ENCODE data around the gene SLC2A4. TPM values are rescaled to one million over a fixed set of nuclear protein-coding genes. Genes with fewer than 3 reads are reported as not detected.

The SLC2A4 gene
- total RNA-seq, 1 donor from 2014 or later = 146 TPM

DNA sequence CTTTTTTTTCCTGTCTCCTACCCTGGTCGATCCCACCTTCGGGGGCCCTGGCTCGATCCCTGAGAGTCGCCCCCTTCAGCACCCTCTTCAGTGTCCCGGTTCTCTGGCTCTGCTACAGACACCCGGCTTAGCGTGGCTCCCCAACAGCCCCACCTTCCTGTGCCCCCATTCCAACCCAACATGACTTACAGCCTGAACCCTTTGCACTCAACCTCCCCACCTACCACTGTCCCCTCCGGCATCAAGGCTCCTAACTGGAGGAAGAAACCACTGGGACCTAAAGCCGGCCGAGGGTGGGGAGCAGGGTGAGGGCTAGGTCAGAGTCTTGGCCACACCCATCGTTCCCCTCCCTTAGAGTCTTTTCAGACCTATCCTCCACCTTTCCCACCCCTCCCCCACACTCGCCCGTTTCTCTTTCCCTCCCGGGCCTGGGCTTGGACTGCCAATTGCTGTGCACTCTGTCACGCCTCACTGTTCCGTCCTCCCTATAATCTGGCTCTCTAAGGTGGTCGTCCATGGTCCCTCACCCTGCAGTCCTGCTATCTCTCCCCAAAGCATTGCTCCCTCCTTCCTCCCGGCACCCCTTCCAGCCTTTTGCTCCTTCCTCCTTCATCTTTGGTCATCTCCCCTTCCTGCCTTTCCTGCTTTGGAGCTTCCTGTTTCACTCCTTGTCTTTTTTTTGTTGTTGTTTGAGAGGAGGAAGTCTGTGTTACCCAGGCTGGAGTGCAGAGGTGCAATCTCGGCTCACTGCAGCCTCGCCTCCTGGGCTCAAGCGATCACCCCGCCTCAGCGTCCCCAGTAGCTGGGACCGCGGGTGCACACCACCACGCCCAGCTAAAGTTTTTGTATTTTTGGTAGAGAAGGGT, 18.4 kb upstream of the SLC2A4 start:
- Histone ChIP-seq H3K27me3 (ENCODE audit: low read depth) (peaks cover 76% of the 10 kb centered on the region), H3K9me3 (replicated peaks) (no peaks in the 10 kb centered on the region), H3K36me3 (peaks cover 13% of the 10 kb centered on the region), H3K4me3 (peak overlapping the region; percentile 68), H3K27ac (replicated peaks) (no peak overlapping the region), H3K4me1 (peaks cover 33% of the 10 kb centered on the region)
- no peak for DNase-seq
- intact Hi-C loops (cut with micrococcal nuclease) = no loop called here
- TF ChIP-seq, protein P1, sequence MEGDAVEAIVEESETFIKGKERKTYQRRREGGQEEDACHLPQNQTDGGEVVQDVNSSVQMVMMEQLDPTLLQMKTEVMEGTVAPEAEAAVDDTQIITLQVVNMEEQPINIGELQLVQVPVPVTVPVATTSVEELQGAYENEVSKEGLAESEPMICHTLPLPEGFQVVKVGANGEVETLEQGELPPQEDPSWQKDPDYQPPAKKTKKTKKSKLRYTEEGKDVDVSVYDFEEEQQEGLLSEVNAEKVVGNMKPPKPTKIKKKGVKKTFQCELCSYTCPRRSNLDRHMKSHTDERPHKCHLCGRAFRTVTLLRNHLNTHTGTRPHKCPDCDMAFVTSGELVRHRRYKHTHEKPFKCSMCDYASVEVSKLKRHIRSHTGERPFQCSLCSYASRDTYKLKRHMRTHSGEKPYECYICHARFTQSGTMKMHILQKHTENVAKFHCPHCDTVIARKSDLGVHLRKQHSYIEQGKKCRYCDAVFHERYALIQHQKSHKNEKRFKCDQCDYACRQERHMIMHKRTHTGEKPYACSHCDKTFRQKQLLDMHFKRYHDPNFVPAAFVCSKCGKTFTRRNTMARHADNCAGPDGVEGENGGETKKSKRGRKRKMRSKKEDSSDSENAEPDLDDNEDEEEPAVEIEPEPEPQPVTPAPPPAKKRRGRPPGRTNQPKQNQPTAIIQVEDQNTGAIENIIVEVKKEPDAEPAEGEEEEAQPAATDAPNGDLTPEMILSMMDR (IDR thresholded peaks at IDR 0.05; ENCODE audit: borderline replicate concordance) = no peak

DNA sequence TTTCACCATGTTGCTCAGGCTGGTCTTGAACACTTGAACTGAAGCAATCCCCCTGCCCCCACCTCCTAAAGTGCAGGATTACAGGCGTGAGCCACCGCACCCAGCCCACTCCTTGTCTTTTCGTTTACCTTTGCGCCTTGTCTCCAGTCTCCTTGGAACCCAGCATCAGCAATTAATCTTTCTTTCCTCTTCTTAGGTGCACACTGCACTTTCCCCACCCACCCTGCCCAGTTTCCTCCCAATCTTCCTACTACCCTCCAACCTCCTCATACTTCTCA, 17.8 kb upstream of the SLC2A4 start:
- DNase-seq = no peak
- no peak overlapping the region for H3K27ac ChIP-seq (replicated peaks)
- peaks cover 33% of the 10 kb centered on the region for H3K4me1 ChIP-seq
- TF ChIP-seq, protein P1 (IDR thresholded peaks at IDR 0.05; ENCODE audit: borderline replicate concordance) = no peak
- intact Hi-C loops (cut with micrococcal nuclease) = no loop called here
- peaks cover 81% of the 10 kb centered on the region for H3K27me3 ChIP-seq (ENCODE audit: low read depth)
- peak overlapping the region; percentile 68 for H3K4me3 ChIP-seq
- no peaks in the 10 kb centered on the region for H3K9me3 ChIP-seq (replicated peaks)
- peaks cover 7% of the 10 kb centered on the region for H3K36me3 ChIP-seq

DNA sequence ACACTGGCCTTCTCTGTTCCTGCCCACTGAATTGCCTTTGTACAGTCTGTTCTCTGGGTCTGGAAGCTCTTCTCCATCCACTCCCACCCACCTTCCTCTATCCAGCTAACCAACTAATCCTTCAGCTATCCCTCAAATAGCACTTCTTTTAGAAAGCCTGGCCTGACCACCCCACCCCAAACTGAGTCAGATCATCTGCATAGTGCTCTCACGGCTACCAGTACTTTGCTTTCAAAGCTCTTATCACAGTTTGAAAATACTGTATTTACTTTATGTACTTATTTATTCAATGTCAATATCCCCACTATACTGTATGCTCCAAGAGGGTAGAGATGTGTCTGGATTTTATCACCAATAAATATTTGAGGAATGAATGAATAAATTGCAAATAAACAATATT, 14.7 kb upstream of the SLC2A4 start:
- H3K27ac ChIP-seq (replicated peaks) = no peak overlapping the region
- H3K4me3 ChIP-seq = no peak overlapping the region
- H3K4me1 ChIP-seq = peaks cover 19% of the 10 kb centered on the region
- H3K36me3 ChIP-seq = no peaks in the 10 kb centered on the region
- H3K9me3 ChIP-seq (replicated peaks) = no peaks in the 10 kb centered on the region
- intact Hi-C loops (cut with micrococcal nuclease) = no loop called here
- peaks cover 94% of the 10 kb centered on the region for H3K27me3 ChIP-seq (ENCODE audit: low read depth)
- TF ChIP-seq, protein P1 (IDR thresholded peaks at IDR 0.05; ENCODE audit: borderline replicate concordance) = no peak
- DNase-seq = no peak

DNA sequence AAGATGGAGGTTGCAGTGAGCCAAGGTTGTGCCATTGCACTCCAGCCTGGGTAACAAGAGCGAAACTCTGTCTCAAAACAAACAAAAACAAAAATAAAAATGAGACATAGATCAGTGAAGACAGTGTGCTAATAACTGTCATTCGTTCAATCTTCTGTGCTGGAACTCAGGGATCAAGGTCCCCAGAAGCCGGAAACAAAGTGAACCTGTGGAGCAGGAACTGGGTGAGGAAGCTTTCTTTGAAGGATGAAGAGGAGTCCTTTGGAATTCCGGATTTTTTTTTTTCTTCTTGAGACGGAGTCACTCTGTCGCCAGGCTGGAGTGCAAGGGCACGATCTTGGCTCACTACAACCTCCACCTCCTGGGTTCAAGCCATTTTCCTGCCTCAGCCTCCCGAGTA, 2.1 kb upstream of the SLC2A4 start:
- Histone ChIP-seq H3K36me3 (peaks cover 10% of the 10 kb centered on the region), H3K4me3 (no peak overlapping the region), H3K27ac (replicated peaks) (no peak overlapping the region), H3K27me3 (ENCODE audit: low read depth) (peaks cover 31% of the 10 kb centered on the region), H3K9me3 (replicated peaks) (no peaks in the 10 kb centered on the region), H3K4me1 (peaks cover 42% of the 10 kb centered on the region)
- intact Hi-C loops (cut with micrococcal nuclease) = loop anchor here (10.0 kb wide), 1 partner anchor 65 kb away; no protein-coding TSS in a partner anchor
- no peak for DNase-seq
- TF ChIP-seq, protein P1 (IDR thresholded peaks at IDR 0.05; ENCODE audit: borderline replicate concordance) = no peak

DNA sequence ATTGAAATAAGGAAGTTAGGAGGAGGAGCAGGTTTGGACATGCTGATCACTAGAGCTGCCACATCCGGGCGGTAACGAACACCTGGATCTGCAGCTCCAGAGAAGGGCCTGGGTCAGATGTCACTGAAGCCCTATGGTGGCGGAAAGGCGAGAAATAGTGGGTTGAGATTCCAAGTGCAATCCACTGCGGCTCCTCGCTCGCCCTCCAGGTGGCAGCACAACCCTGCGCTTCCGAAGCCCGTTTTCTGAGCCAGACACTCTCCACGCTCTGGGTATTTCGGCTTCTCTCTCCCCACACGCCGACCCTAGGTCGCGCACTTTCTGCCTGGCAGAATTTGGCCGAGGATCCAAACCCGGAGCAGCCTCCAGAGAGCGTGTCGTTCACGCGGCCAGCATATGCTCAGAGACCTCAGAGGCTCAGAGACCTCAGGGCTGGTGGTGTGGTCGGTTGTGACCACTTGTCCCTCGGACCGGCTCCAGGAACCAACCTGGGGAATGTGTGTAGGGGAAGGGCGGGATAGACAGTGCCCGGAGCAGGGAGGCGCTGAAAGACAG, 922 bp upstream of the SLC2A4 start:
- intact Hi-C loops (cut with micrococcal nuclease) = no loop called here
- H3K4me1 ChIP-seq = peaks cover 54% of the 10 kb centered on the region
- no peaks in the 10 kb centered on the region for H3K9me3 ChIP-seq (replicated peaks)

More for the DNA sequence above, 922 bp upstream of the SLC2A4 start:
- peak; percentile 85 for DNase-seq
- TF ChIP-seq, protein P1 (IDR thresholded peaks at IDR 0.05; ENCODE audit: borderline replicate concordance) = peak; percentile 98
- H3K27me3 ChIP-seq (ENCODE audit: low read depth) = peaks cover 38% of the 10 kb centered on the region
- H3K36me3 ChIP-seq = peaks cover 22% of the 10 kb centered on the region
- H3K4me3 ChIP-seq = peak overlapping the region; percentile 76
- peak overlapping the region; percentile 95 for H3K27ac ChIP-seq (replicated peaks)

Data from left ventricle myocardium inferior (tissue), 1 donor.